ENCODE results near the gene SESN1.

GRCh38 chr6:109093732-109094415 is 772 bp downstream of the SESN1 start:
- TF ChIP-seq TAF1 (IDR thresholded peaks at IDR 0.05; ENCODE audit: low read depth, low read length) (no peak; the same call in 1 of the 2 replicates), POLR2A (IDR thresholded peaks at IDR 0.05; ENCODE audit: low read depth, low read length) (no peak), POLR2AphosphoS5 (IDR thresholded peaks at IDR 0.05; ENCODE audit: low read depth, low read length) (no peak), PAX5 (IDR thresholded peaks at IDR 0.05; ENCODE audit: insufficient read depth, low read length, severe bottlenecking) (no peak), POU2F2 (IDR thresholded peaks at IDR 0.05; ENCODE audit: low read depth, low read length) (no peak), SPI1 (IDR thresholded peaks at IDR 0.05; ENCODE audit: low read depth, low read length) (no peak)

Measured in GM12891 (cell line).